GM10266 (cell line): ENCODE results near the gene FRYL.
"Not testable (repeated sequence)": the region's sequence is repeated elsewhere in the genome, so short reads cannot be mapped to it uniquely, and the experiment has no call there.

Experiments
- DNase-seq: peaks from one replicate; pipeline ENCODE4 v3.0.0; 2012; ENCODE audit errors: extremely low spot score
- TF ChIP-seq, protein P1 (sequence below): IDR thresholded peaks from 2 replicates; pipeline ENCODE4 v1.5.1; 2012; ENCODE audit warnings: mild to moderate bottlenecking, low read depth; ENCODE audit not compliant: control insufficient read depth, insufficient read depth; ENCODE audit errors: missing control alignments

The FRYL gene

DNA sequence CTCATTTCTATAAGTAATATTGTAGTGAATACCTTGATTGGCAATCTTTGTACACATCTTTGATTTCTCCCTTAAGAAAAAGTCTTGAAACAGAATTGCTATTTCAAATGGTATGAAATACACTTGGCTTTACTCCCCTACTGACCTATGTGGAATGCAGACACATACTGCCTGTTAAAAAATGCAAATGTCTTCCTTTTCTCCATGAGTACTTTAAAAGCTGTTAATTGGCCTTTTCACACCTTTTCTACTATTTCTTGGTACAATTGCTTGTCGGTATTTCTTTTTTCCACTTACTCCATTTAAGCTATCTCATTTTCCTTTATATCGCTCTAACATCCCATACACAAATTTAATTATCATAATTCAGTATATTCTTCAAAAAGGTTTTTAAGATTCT lies 87.2 kb downstream of the FRYL start:
- TF ChIP-seq, protein P1, sequence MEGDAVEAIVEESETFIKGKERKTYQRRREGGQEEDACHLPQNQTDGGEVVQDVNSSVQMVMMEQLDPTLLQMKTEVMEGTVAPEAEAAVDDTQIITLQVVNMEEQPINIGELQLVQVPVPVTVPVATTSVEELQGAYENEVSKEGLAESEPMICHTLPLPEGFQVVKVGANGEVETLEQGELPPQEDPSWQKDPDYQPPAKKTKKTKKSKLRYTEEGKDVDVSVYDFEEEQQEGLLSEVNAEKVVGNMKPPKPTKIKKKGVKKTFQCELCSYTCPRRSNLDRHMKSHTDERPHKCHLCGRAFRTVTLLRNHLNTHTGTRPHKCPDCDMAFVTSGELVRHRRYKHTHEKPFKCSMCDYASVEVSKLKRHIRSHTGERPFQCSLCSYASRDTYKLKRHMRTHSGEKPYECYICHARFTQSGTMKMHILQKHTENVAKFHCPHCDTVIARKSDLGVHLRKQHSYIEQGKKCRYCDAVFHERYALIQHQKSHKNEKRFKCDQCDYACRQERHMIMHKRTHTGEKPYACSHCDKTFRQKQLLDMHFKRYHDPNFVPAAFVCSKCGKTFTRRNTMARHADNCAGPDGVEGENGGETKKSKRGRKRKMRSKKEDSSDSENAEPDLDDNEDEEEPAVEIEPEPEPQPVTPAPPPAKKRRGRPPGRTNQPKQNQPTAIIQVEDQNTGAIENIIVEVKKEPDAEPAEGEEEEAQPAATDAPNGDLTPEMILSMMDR = no peak
- DNase-seq = no peak

DNA sequence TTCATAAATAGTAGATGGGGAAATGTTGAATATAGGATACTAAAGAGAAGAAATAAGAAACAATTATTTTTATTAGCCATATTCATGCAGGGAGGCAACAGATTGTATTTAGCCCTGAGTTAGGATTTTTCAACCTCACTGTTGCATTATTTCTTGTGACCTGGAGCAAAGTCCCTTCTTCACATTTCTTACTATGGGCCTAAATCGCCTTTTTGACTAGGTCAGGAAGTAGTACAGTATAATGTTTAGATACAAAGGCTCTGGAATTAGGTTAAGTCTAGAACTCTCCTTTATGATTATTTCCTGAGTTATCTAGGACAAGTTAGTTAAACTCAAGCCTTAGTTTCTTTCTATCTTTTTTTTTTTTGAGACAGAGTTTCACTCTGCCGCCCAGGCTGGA lies 88.0 kb downstream of the FRYL start:
- TF ChIP-seq, protein P1 = no peak
- DNase-seq = no peak

DNA sequence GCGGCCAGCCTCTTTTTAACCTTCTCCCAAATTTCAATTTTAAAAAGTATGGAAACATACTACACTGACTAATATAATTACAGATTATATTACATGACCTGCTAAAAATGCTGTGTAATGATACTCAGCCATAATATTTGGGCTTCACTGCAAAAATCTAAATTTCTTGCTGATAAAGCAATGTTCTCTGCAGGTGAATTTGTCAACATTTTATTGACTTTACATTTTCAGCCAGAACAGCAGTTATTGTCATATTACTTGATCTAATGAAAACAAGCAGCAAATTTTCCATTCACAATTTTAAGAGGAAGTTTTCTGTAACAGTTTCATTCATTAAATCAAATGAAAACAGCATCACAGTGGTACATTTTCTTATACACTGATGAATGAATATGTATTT lies 91.1 kb downstream of the FRYL start:
- no peak for DNase-seq
- TF ChIP-seq, protein P1 = no peak

- TF ChIP-seq, protein P1 = no peak
- no peak for DNase-seq
Observed at GRCh38 chr4:48687313-48688051, 92.6 kb downstream of the FRYL start.

DNA sequence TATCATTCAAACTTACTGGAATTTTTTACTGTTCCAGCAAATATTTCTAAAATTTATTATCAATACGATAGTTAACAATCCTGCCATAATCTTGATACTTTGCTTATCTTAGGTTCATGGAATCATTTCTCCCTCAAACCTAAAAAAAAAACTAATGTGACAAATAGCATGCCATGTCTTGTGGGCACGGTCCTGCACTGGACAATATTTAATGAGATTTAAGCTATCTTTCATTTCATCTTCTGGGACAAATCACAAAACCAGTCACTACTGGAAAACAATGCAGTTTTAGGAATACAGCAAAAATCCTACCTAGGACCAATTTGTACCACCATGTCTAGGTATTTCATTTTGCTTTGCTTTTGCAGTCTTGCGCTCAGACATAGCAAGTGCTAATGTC lies 93.7 kb downstream of the FRYL start:
- DNase-seq = no peak
- TF ChIP-seq, protein P1 = no peak

DNA sequence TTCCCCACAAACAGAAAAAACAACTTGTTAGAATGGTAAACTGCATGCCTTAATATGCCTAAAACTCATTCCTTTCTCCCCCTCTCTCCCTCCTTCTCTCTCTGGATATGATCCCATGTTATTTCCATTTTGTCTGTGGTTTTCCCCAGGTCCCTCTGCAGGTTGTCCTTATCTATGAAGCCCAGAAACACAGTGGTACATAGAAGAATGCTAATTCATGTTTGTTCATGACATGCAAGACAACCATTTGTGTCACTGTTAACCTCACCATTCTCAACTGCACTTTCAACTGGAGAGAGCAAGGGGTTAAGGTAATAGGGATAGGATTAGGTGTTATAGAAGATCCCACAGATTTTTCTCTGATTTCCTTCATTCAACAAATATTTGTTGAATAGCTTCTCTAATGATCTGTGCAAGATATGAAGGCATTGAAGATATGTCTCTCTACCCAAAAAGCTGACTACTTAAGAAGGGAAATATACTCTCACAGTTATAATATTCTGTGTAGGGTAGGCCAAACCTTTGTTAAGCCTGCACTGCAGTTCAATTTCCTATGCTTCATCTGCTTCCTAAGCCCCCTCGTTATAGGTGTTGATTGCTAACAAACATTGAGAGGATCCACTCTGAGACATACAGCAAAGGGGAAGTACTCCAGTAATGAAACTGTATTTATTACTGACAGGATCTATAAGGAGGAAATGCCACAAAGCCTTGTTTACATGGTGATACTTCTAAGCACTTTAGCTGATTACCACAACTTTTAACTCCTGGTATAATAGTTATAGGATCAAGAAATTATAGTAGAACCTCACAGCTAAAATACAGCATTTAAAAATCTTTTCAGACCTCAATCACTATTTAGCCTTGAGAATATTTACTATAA lies 96.1 kb downstream of the FRYL start:
- TF ChIP-seq, protein P1 = no peak
- no peak for DNase-seq

DNA sequence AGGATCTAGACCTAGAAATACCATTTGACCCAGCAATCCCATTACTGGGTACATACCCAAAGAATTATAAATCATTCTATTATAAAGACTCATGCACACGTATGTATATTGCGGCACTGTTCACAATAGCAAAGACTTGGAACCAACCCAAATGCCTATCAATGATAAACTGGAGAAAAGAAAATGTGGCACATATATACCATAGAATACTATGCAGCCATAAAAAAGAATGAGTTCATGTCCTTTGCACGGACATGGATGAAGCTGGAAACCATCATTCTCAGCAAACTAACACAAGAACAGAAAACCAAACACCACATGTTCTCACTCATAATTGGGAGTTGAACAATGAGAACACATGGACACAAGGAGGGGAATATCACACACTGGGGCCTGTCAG lies 97.2 kb downstream of the FRYL start:
- DNase-seq = not testable (repeated sequence)
